Type B pancreatic cell (in vitro differentiated cells): Measurements from ENCODE around the gene ASPN. TPM values are rescaled to one million over a fixed set of nuclear protein-coding genes. Genes with fewer than 3 reads are reported as not detected.

ENCODE experiments used
- DNase-seq: peaks from one replicate; pipeline ENCODE4 v3.0.0; 2021; ENCODE audit warnings: mixed read lengths; ENCODE audit not compliant: unreplicated experiment; ENCODE audit errors: extremely low spot score
- H3K27ac Mint-ChIP-seq: 2 replicates; pipeline ENCODE4 v1.8.0; 2021; ENCODE audit warnings: mild to moderate bottlenecking, mixed read lengths
- H3K27me3 Mint-ChIP-seq: 2 replicates; pipeline ENCODE4 v1.8.0; 2021; ENCODE audit warnings: mixed read lengths
- H3K36me3 Mint-ChIP-seq: 2 replicates; pipeline ENCODE4 v1.8.0; 2021; ENCODE audit warnings: mixed read lengths
- H3K4me1 Mint-ChIP-seq: one replicate; pipeline ENCODE4 v1.8.0; 2021; ENCODE audit warnings: mixed read lengths; ENCODE audit not compliant: unreplicated experiment
- H3K4me3 Mint-ChIP-seq: 2 replicates; pipeline ENCODE4 v1.8.0; 2021; ENCODE audit warnings: mild to moderate bottlenecking, mixed read lengths
- H3K9me3 Mint-ChIP-seq: 2 replicates; pipeline ENCODE4 v1.8.0; 2021; ENCODE audit warnings: mixed read lengths
- total RNA-seq: library from RNA; stranded (reverse); gene quantifications from 2 replicates; pipeline ENCODE4 v1.2.1, GENCODE V29; 2021; ENCODE audit warnings: low replicate concordance
- TF ChIP-seq, protein P1 (sequence below): fragments of 200-600 bp; sonication (generic); conservative IDR thresholded peaks from 2 replicates; pipeline ENCODE4 v1.5.0; 2021; ENCODE audit warnings: antibody characterized with exemption, mild to moderate bottlenecking

ASPN gene
- total RNA-seq, 1 donor from 2014 or later: 1.3 TPM

DNA sequence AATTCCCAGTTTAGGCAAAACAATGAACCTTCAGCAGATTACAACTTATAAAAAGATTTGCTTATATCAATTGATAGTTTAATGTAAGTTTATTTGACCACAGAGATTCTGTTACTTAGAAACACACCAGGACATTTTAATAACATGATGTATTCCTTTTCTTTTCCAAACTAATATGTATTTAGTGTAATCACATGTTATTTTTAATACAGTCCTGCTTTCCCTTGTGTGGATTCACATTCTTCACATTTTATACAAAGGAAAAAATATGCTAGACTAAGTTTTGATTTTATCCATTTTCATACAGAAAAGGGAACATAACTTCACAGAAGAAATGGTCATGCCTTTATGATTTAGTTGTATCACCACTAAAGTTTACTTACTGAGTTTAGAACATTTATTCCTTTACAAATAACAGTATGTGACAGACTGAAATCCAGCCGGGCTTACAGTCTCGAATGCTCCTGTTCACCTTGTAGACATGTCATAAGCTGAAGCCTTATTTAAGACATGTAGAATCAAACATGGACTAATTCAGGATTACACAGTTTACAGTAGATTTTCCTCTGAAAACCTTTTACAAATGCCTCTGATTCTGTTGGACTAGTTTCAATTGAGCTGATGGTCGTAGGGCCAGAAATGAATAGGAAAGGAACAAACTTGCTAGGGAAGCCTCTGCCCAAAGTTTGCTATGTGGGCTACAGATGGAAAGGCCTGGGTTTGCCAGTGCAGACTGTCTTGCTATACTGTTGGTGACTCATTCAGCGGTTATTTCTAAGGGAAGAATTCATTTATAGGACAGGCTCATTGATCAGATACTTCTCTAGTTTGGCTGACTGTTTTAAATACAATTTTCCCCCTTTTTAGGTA is 6.6 kb upstream of the ASPN start:
- Mint-ChIP-seq H3K4me3 (no peak overlapping the region), H3K4me1 (no peaks in the 10 kb centered on the region), H3K27me3 (no peaks in the 10 kb centered on the region), H3K27ac (no peak overlapping the region), H3K36me3 (no peaks in the 10 kb centered on the region), H3K9me3 (no peaks in the 10 kb centered on the region)
- TF ChIP-seq, protein P1, sequence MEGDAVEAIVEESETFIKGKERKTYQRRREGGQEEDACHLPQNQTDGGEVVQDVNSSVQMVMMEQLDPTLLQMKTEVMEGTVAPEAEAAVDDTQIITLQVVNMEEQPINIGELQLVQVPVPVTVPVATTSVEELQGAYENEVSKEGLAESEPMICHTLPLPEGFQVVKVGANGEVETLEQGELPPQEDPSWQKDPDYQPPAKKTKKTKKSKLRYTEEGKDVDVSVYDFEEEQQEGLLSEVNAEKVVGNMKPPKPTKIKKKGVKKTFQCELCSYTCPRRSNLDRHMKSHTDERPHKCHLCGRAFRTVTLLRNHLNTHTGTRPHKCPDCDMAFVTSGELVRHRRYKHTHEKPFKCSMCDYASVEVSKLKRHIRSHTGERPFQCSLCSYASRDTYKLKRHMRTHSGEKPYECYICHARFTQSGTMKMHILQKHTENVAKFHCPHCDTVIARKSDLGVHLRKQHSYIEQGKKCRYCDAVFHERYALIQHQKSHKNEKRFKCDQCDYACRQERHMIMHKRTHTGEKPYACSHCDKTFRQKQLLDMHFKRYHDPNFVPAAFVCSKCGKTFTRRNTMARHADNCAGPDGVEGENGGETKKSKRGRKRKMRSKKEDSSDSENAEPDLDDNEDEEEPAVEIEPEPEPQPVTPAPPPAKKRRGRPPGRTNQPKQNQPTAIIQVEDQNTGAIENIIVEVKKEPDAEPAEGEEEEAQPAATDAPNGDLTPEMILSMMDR: no peak
- no peak for DNase-seq

DNA sequence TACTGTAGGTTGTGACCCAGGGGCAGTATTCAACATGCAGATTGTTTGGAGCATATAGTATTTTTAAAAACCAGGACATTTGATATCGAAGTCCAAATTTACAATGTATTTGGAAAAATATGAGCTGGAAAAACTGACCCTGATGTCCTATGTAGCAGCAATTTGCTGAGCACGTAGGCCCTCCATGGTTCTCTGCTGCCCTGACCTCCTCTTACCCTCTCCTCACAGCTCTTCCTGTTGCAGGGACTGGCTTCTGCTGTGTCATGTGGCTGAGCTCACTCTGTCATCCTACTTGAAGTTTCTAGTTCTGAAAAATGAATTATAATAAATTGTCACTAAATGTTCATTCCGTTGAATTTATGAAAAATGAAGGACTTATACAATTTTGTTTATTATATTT is 4.1 kb upstream of the ASPN start:
- TF ChIP-seq, protein P1: no peak
- peaks cover 3% of the 10 kb centered on the region for H3K4me1 Mint-ChIP-seq
- no peak overlapping the region for H3K4me3 Mint-ChIP-seq
- H3K9me3 Mint-ChIP-seq: no peaks in the 10 kb centered on the region
- H3K36me3 Mint-ChIP-seq: no peaks in the 10 kb centered on the region
- DNase-seq: no peak
- no peaks in the 10 kb centered on the region for H3K27me3 Mint-ChIP-seq
- H3K27ac Mint-ChIP-seq: no peak overlapping the region

DNA sequence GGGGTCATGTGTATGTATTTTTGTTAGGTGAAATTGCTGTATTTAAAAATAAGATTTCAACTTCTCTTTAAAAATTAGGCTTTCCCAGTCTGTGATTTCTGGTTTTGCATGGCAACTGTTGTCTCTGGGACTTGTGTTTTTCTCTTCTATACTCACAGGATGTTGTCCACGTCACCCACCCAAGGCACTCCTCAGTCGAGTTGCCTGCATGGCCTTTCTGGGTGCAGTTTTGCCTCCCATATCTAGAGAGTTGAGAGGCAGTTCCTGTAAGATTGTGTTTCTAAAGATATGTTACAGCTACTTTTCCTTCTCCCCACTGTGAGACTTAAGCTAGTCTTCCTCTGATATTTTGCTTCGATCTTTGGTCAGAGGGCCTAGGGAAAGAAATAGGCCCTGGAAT is 2.3 kb upstream of the ASPN start:
- Mint-ChIP-seq H3K4me1 (peaks cover 14% of the 10 kb centered on the region), H3K4me3 (no peak overlapping the region), H3K9me3 (no peaks in the 10 kb centered on the region), H3K27ac (no peak overlapping the region), H3K36me3 (no peaks in the 10 kb centered on the region), H3K27me3 (no peaks in the 10 kb centered on the region)
- TF ChIP-seq, protein P1: no peak
- DNase-seq: no peak

DNA sequence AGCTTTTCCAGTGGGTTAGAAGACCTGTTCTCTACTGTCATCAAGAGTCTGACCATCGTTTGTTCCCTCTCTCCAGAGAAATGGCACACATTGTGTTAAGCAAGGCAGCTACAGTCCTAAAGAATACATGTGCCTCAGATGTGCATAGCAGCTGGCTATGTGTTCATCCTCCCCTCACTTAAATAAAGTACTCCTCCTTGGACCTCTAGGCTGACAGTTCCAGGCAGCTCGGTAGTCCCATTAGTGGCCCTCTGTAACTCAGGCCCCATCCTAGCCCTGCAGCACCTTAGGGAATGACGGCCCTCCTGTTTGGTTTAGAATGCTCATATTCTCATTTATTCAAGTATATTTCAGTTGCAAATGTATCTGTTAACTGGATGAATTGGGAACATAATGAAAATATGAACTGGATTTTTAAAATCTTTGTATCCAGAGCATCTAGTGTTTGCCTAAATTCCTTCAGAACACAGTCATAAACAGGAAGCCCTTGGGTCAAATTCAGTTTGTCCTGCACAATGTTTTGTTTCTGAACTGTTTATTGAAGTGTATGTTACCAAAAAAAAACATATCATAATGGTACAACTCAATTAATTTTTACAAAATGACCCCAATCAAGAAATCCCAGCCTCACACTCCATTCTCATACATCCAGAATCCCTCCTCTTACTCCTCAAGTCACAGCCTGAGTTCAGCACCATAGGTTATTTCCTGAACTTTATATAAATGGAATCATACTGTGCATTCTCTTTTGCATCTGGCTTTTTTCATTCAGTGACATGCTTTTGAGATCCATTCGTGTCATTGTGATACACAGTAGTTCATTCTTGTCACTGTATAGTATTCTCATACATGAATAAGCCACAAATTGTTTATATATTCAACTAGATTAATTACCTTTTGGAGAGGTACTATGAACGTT is 1.6 kb upstream of the ASPN start:
- peaks cover 14% of the 10 kb centered on the region for H3K4me1 Mint-ChIP-seq
- no peak overlapping the region for H3K27ac Mint-ChIP-seq
- no peaks in the 10 kb centered on the region for H3K27me3 Mint-ChIP-seq
- no peak overlapping the region for H3K4me3 Mint-ChIP-seq
- TF ChIP-seq, protein P1: no peak
- H3K36me3 Mint-ChIP-seq: no peaks in the 10 kb centered on the region
- DNase-seq: no peak
- no peaks in the 10 kb centered on the region for H3K9me3 Mint-ChIP-seq

DNA sequence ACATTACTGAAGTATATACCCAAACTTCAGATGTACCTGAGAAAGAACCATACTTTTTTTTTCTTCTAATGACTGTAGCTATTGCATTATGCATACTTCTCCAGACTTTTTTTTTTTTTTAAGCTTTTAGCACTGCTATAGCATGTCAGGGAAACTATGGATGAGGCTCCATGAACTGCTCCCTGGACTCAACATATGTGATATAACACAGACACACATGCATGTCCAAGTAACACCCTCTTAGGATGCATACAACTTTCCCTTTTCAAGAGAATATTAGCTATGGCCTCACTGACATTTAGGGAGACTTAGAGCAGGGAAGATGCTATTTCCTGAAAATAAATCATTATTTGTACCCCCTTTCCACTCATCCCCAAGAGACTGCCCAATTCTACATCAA is 499 bp upstream of the ASPN start:
- H3K9me3 Mint-ChIP-seq: no peaks in the 10 kb centered on the region
- no peak overlapping the region for H3K4me3 Mint-ChIP-seq
- H3K27ac Mint-ChIP-seq: no peak overlapping the region
- no peak for DNase-seq
- H3K36me3 Mint-ChIP-seq: no peaks in the 10 kb centered on the region
- H3K4me1 Mint-ChIP-seq: peaks cover 14% of the 10 kb centered on the region
- no peaks in the 10 kb centered on the region for H3K27me3 Mint-ChIP-seq
- TF ChIP-seq, protein P1: no peak
